ENCODE measurements around the gene NPIPB9. TPM values are rescaled to one million over a fixed set of nuclear protein-coding genes. Genes with fewer than 3 reads are reported as not detected.
A peak's percentile ranks its signal among the peaks of the same experiment; 100 is the strongest.
"Not testable (repeated sequence)": the region's sequence is repeated elsewhere in the genome, so short reads cannot be mapped to it uniquely, and the experiment has no call there.

Gene NPIPB9
- total RNA-seq = 3.1 and 4.0 TPM in 2 replicates

GRCh38 chr16:28751487-28751886 is at the start of gene NPIPB9:
NPIPB9 (plus strand) TSS chr16:28751787.
- H3K4me1 Mint-ChIP-seq (ENCODE audit: low read depth); H3K4me3 Mint-ChIP-seq (ENCODE audit: low read depth); H3K27me3 Mint-ChIP-seq (ENCODE audit: low read depth); H3K9me3 Mint-ChIP-seq; DNase-seq (ENCODE audit: low spot score); H3K27ac Mint-ChIP-seq; intact Hi-C loops (cut with micrococcal nuclease); H3K36me3 Mint-ChIP-seq (ENCODE audit: low read depth): not testable (repeated sequence)

GRCh38 chr16:28704246-28704645 is 47.3 kb upstream of the NPIPB9 start:
- H3K4me3 Mint-ChIP-seq (ENCODE audit: low read depth); H3K9me3 Mint-ChIP-seq; DNase-seq (ENCODE audit: low spot score); H3K4me1 Mint-ChIP-seq (ENCODE audit: low read depth); H3K27ac Mint-ChIP-seq; intact Hi-C loops (cut with micrococcal nuclease); H3K36me3 Mint-ChIP-seq (ENCODE audit: low read depth); H3K27me3 Mint-ChIP-seq (ENCODE audit: low read depth): not testable (repeated sequence)

- intact Hi-C loops (cut with micrococcal nuclease) = not testable (repeated sequence)
Measured at GRCh38 chr16:28711220-28712083, 40.1 kb upstream of the NPIPB9 start, which contains the start of gene EIF3C. EIF3C (plus strand) TSS chr16:28711464; CDS start chr16:28711687, 223 bp downstream.

GRCh38 chr16:28722852-28723650 is 28.5 kb upstream of the NPIPB9 start:
- H3K27ac Mint-ChIP-seq; H3K4me3 Mint-ChIP-seq (ENCODE audit: low read depth); intact Hi-C loops (cut with micrococcal nuclease); H3K27me3 Mint-ChIP-seq (ENCODE audit: low read depth); H3K4me1 Mint-ChIP-seq (ENCODE audit: low read depth); DNase-seq (ENCODE audit: low spot score); H3K36me3 Mint-ChIP-seq (ENCODE audit: low read depth); H3K9me3 Mint-ChIP-seq: not testable (repeated sequence)

More at GRCh38 chr16:28711220-28712083, 40.1 kb upstream of the NPIPB9 start, which contains the start of gene EIF3C:
- Mint-ChIP-seq H3K4me3 (ENCODE audit: low read depth) (peak within 1 kb of the TSS; percentile 76), H3K27ac (peak within 1 kb of the TSS; percentile 28)
- not testable (repeated sequence) for H3K36me3 Mint-ChIP-seq (ENCODE audit: low read depth); H3K9me3 Mint-ChIP-seq; DNase-seq (ENCODE audit: low spot score); H3K4me1 Mint-ChIP-seq (ENCODE audit: low read depth); H3K27me3 Mint-ChIP-seq (ENCODE audit: low read depth)

GRCh38 chr16:28731253-28731652 is 20.3 kb upstream of the NPIPB9 start:
- DNase-seq (ENCODE audit: low spot score); intact Hi-C loops (cut with micrococcal nuclease); H3K27me3 Mint-ChIP-seq (ENCODE audit: low read depth); H3K36me3 Mint-ChIP-seq (ENCODE audit: low read depth); H3K9me3 Mint-ChIP-seq; H3K4me1 Mint-ChIP-seq (ENCODE audit: low read depth); H3K27ac Mint-ChIP-seq; H3K4me3 Mint-ChIP-seq (ENCODE audit: low read depth): not testable (repeated sequence)

- H3K27me3 Mint-ChIP-seq (ENCODE audit: low read depth); H3K4me1 Mint-ChIP-seq (ENCODE audit: low read depth); H3K36me3 Mint-ChIP-seq (ENCODE audit: low read depth); H3K27ac Mint-ChIP-seq; DNase-seq (ENCODE audit: low spot score); H3K4me3 Mint-ChIP-seq (ENCODE audit: low read depth); intact Hi-C loops (cut with micrococcal nuclease); H3K9me3 Mint-ChIP-seq: not testable (repeated sequence)
Measured at GRCh38 chr16:28732455-28733124, 19.0 kb upstream of the NPIPB9 start.

GRCh38 chr16:28739787-28740186 is 11.8 kb upstream of the NPIPB9 start:
- intact Hi-C loops (cut with micrococcal nuclease); H3K4me1 Mint-ChIP-seq (ENCODE audit: low read depth); H3K9me3 Mint-ChIP-seq; H3K27ac Mint-ChIP-seq; H3K4me3 Mint-ChIP-seq (ENCODE audit: low read depth); H3K36me3 Mint-ChIP-seq (ENCODE audit: low read depth); DNase-seq (ENCODE audit: low spot score); H3K27me3 Mint-ChIP-seq (ENCODE audit: low read depth): not testable (repeated sequence)

GRCh38 chr16:28740631-28741030 is 11.0 kb upstream of the NPIPB9 start:
- H3K36me3 Mint-ChIP-seq (ENCODE audit: low read depth); H3K4me1 Mint-ChIP-seq (ENCODE audit: low read depth); H3K27ac Mint-ChIP-seq; H3K4me3 Mint-ChIP-seq (ENCODE audit: low read depth); intact Hi-C loops (cut with micrococcal nuclease); H3K27me3 Mint-ChIP-seq (ENCODE audit: low read depth); H3K9me3 Mint-ChIP-seq; DNase-seq (ENCODE audit: low spot score): not testable (repeated sequence)

- intact Hi-C loops (cut with micrococcal nuclease); H3K4me1 Mint-ChIP-seq (ENCODE audit: low read depth); DNase-seq (ENCODE audit: low spot score); H3K9me3 Mint-ChIP-seq; H3K36me3 Mint-ChIP-seq (ENCODE audit: low read depth); H3K4me3 Mint-ChIP-seq (ENCODE audit: low read depth); H3K27ac Mint-ChIP-seq; H3K27me3 Mint-ChIP-seq (ENCODE audit: low read depth): not testable (repeated sequence)
Measured at GRCh38 chr16:28741295-28741694, 10.3 kb upstream of the NPIPB9 start.

GRCh38 chr16:28746618-28747350 is 4.8 kb upstream of the NPIPB9 start:
- H3K27ac Mint-ChIP-seq; H3K4me3 Mint-ChIP-seq (ENCODE audit: low read depth); H3K9me3 Mint-ChIP-seq; H3K36me3 Mint-ChIP-seq (ENCODE audit: low read depth); DNase-seq (ENCODE audit: low spot score); H3K27me3 Mint-ChIP-seq (ENCODE audit: low read depth); intact Hi-C loops (cut with micrococcal nuclease); H3K4me1 Mint-ChIP-seq (ENCODE audit: low read depth): not testable (repeated sequence)

GRCh38 chr16:28749997-28750465 is 1.6 kb upstream of the NPIPB9 start:
- H3K36me3 Mint-ChIP-seq (ENCODE audit: low read depth); H3K4me1 Mint-ChIP-seq (ENCODE audit: low read depth); H3K27me3 Mint-ChIP-seq (ENCODE audit: low read depth); intact Hi-C loops (cut with micrococcal nuclease); H3K27ac Mint-ChIP-seq; H3K9me3 Mint-ChIP-seq: not testable (repeated sequence)
- DNase-seq (ENCODE audit: low spot score) = peak; percentile 64
- H3K4me3 Mint-ChIP-seq (ENCODE audit: low read depth) = peak overlapping the region; percentile 45

- H3K27me3 Mint-ChIP-seq (ENCODE audit: low read depth); DNase-seq (ENCODE audit: low spot score); H3K4me1 Mint-ChIP-seq (ENCODE audit: low read depth); intact Hi-C loops (cut with micrococcal nuclease); H3K27ac Mint-ChIP-seq; H3K4me3 Mint-ChIP-seq (ENCODE audit: low read depth); H3K36me3 Mint-ChIP-seq (ENCODE audit: low read depth); H3K9me3 Mint-ChIP-seq: not testable (repeated sequence)
Measured at GRCh38 chr16:28750469-28751067, 1.0 kb upstream of the NPIPB9 start.
